Cardiac muscle cell (in vitro differentiated cells and primary cell): ENCODE measurements around the gene SLC26A11. TPM values are rescaled to one million over a fixed set of nuclear protein-coding genes. Genes with fewer than 3 reads are reported as not detected.

Experiments used
- DNase-seq, 2 donors: peaks; one replicate each; pipeline versions ENCODE4 v3.0.0 to v3.0.0-alpha.2; 2010 to 2017; ENCODE audit warnings: low read depth in 1 of 2, low spot score in 1 of 2
- H3K27ac ChIP-seq: fragments of 200-600 bp; sonication (generic); 2 replicates; pipeline ENCODE4 v1.5.1; 2016
- H3K27me3 ChIP-seq: fragments of 200-600 bp; sonication (generic); 2 replicates; pipeline ENCODE4 v1.6.0; 2016; ENCODE audit warnings: control low read depth
- H3K36me3 ChIP-seq: fragments of 200-600 bp; sonication (generic); 2 replicates; pipeline ENCODE4 v1.5.1; 2016; ENCODE audit warnings: control low read depth
- H3K4me1 ChIP-seq: fragments of 200-600 bp; sonication (generic); 2 replicates; pipeline ENCODE4 v1.8.1; 2017; ENCODE audit warnings: low read depth, mild to moderate bottlenecking, mixed run types
- H3K4me3 ChIP-seq: fragments of 200-600 bp; sonication (generic); 2 replicates; pipeline ENCODE4 v1.5.1; 2016; ENCODE audit warnings: mild to moderate bottlenecking
- H3K9me3 ChIP-seq: fragments of 200-600 bp; sonication (generic); 2 replicates; pipeline ENCODE4 v1.5.1; 2017; ENCODE audit warnings: low read depth, mild to moderate bottlenecking, control low read depth
- CTCF ChIP-seq: IDR thresholded peaks from 2 replicates; pipeline ENCODE4 v1.5.1; 2012; ENCODE audit warnings: low read depth, mild to moderate bottlenecking, low read length
- polyA plus RNA-seq: library from polyadenylated mRNA; unstranded; fragments of >200 nt; fragmentation: Nextera tagmentation; extraction: Ambion mirVana; gene quantifications from 2 replicates; pipeline ENCODE4 v1.2.1, GENCODE V29; 2016
- total RNA-seq: library from RNA; depleted of rRNA; stranded (reverse); fragments of >200 nt; gene quantifications from 2 replicates; pipeline ENCODE4 v1.2.3, GENCODE V29; 2016

Gene SLC26A11
- total and polyA plus RNA-seq, 2 experiments from 2014 or later: 39.0 to 46.8 TPM

GRCh38 chr17:80261159-80261894, 41.1 kb downstream of the SLC26A11 start:
- Histone ChIP-seq H3K9me3 (no peaks in the 10 kb centered on the region), H3K4me1 (no peaks in the 10 kb centered on the region), H3K36me3 (no peaks in the 10 kb centered on the region), H3K27me3 (no peaks in the 10 kb centered on the region), H3K4me3 (peak overlapping the region; percentile 97), H3K27ac (peak overlapping the region; percentile 76)
- no peak for TF ChIP-seq CTCF
- DNase-seq: peak; percentile 51 to 64

- H3K27me3 ChIP-seq: no peaks in the 10 kb centered on the region
- H3K4me1 ChIP-seq: no peaks in the 10 kb centered on the region
- no peaks in the 10 kb centered on the region for H3K9me3 ChIP-seq
- H3K4me3 ChIP-seq: no peak overlapping the region
- no peak overlapping the region for H3K27ac ChIP-seq
- DNase-seq: no peak
- H3K36me3 ChIP-seq: no peaks in the 10 kb centered on the region
- TF ChIP-seq CTCF: no peak
Measured at GRCh38 chr17:80261895-80262279, 41.7 kb downstream of the SLC26A11 start.

- no peak for DNase-seq
- Histone ChIP-seq H3K4me3 (no peak overlapping the region), H3K4me1 (no peaks in the 10 kb centered on the region), H3K27me3 (no peaks in the 10 kb centered on the region), H3K36me3 (no peaks in the 10 kb centered on the region), H3K27ac (no peak overlapping the region), H3K9me3 (no peaks in the 10 kb centered on the region)
- TF ChIP-seq CTCF: no peak
Measured at GRCh38 chr17:80262291-80262690, 42.1 kb downstream of the SLC26A11 start.

- no peak overlapping the region for H3K27ac ChIP-seq
- DNase-seq: no peak
Measured at GRCh38 chr17:80262775-80263244, 42.6 kb downstream of the SLC26A11 start.

More at GRCh38 chr17:80262775-80263244, 42.6 kb downstream of the SLC26A11 start:
- H3K27me3 ChIP-seq: no peaks in the 10 kb centered on the region
- H3K36me3 ChIP-seq: no peaks in the 10 kb centered on the region
- no peaks in the 10 kb centered on the region for H3K4me1 ChIP-seq
- TF ChIP-seq CTCF: no peak
- no peaks in the 10 kb centered on the region for H3K9me3 ChIP-seq
- no peak overlapping the region for H3K4me3 ChIP-seq
